NT2/D1 (cell line): Measurements from ENCODE around the gene C2CD2L.

Source experiments
- SUZ12 ChIP-seq: IDR thresholded peaks from 2 replicates; pipeline ENCODE4 v1.6.1; 2011; ENCODE audit not compliant: insufficient read length, insufficient read depth; ENCODE audit errors: extremely low read depth
- ZNF274 ChIP-seq: IDR thresholded peaks from 2 replicates; pipeline ENCODE4 v1.6.1; 2011; ENCODE audit warnings: mild to moderate bottlenecking, low read depth, low read length

- TF ChIP-seq ZNF274 (no peak), SUZ12 (no peak)
These were observed 1.7 kb downstream of the C2CD2L start for GRCh38 chr11:119108857-119109221.
